K562 (cell line): ENCODE results near the gene TNFRSF11A. TPM values are rescaled to one million over a fixed set of nuclear protein-coding genes. Genes with fewer than 3 reads are reported as not detected.

ENCODE experiments used
- ATAC-seq: fragments of 200-7000 bp; cut with Tn5 transposase; 3 replicates; pipeline ENCODE4 v1.9.1; 2020; ENCODE audit warnings: moderate library complexity
- BruUV-seq: library from RNA; stranded (reverse); fragments of 400-500 nt; replicated peaks from 2 replicates; lab custom pipeline; 2021; lab: Mats Ljungman, UMichigan
- CTCF ChIA-PET: fragments of 300-600 bp; formaldehyde crosslinking; extraction: SDS; loops from one replicate; lab custom pipeline; 2021; ENCODE audit warnings: low intra/inter-chr PET ratio; lab: Yijun Ruan, JAX
- POLR2A ChIA-PET: fragments of 300-600, 350-650 bp; sonication (Branson Sonifier 250); formaldehyde crosslinking; extraction: SDS; loops from one replicate; lab custom pipeline; 2021; ENCODE audit warnings: antibody characterized with exemption, inconsistent platforms; lab: Yijun Ruan, JAX
- DNase-seq, 4 experiments: peaks; one replicate each; pipeline versions ENCODE4 v3.0.0 to v3.0.0-alpha.2; 2011 to 2018; ENCODE audit warnings: low spot score in 3 of 4, mixed read lengths in 3 of 4; ENCODE audit errors: extremely low read depth in 1 of 4
- FAIRE-seq: peaks from 2 replicates; lab custom pipeline; 2011; peaks lifted over from hg19 to GRCh38; lab: Jason Lieb, UNC
- H2AFZ ChIP-seq: 2 replicates; pipeline ENCODE4 v1.6.0; 2011; ENCODE audit warnings: low read depth, low read length, control low read depth, inconsistent platforms
- H3K27ac ChIP-seq: fragments of 200-600 bp; 3 replicates; pipeline ENCODE4 v1.8.0; 2011; ENCODE audit warnings: low read depth, mild to moderate bottlenecking, control low read depth, inconsistent platforms, low read length, moderate library complexity, mixed read lengths; ENCODE audit errors: extremely low read depth
- H3K27me3 ChIP-seq, 2 experiments: fragments of 300-600 bp in 1 of 2; 2 replicates in 1 of 2; 3 replicates in 1 of 2; pipeline versions ENCODE4 v1.6.0 to v1.8.0; 2011; ENCODE audit warnings: inconsistent platforms in 2 of 2, low read length in 2 of 2, mild to moderate bottlenecking in 1 of 2, mixed read lengths in 1 of 2, moderate library complexity in 1 of 2; ENCODE audit not compliant: control insufficient read depth in 2 of 2, insufficient read depth in 2 of 2
- H3K36me3 ChIP-seq: fragments of 300-600 bp; 3 replicates; pipeline ENCODE4 v1.8.0; 2011; ENCODE audit warnings: mild to moderate bottlenecking, low read length, inconsistent platforms; ENCODE audit not compliant: control insufficient read depth, insufficient read depth
- H3K4me1 ChIP-seq, 2 experiments: fragments of 200-600 bp in 1 of 2; replicated peaks in 1 of 2; 2 replicates in 1 of 2; 3 replicates in 1 of 2; pipeline versions ENCODE4 v1.5.1 to v1.8.0; 2011; ENCODE audit warnings: inconsistent platforms in 2 of 2, low read length in 2 of 2, mild to moderate bottlenecking in 1 of 2, mixed read lengths in 1 of 2, moderate library complexity in 1 of 2; ENCODE audit not compliant: control insufficient read depth in 2 of 2, insufficient read depth in 2 of 2
- H3K4me2 ChIP-seq: 2 replicates; pipeline ENCODE4 v1.6.1; 2011; ENCODE audit warnings: low read length, control low read depth, inconsistent platforms, mixed read lengths; ENCODE audit not compliant: insufficient read depth
- H3K4me3 ChIP-seq: fragments of 200-600 bp; sonication (generic), shearing (Covaris generic); 2 replicates; pipeline ENCODE4 v1.5.1; 2016; ENCODE audit warnings: control low read depth, inconsistent platforms
- H3K79me2 ChIP-seq: fragments of 200-600 bp; 3 replicates; pipeline ENCODE4 v1.8.0; 2011; ENCODE audit warnings: low read length, inconsistent platforms; ENCODE audit not compliant: control insufficient read depth, insufficient read depth
- H3K9ac ChIP-seq, 2 experiments: 2 replicates each; pipeline versions ENCODE4 v1.6.0 to v1.6.1; 2011; ENCODE audit warnings: low read depth in 2 of 2, low read length in 2 of 2, control low read depth in 1 of 2, inconsistent platforms in 1 of 2, mild to moderate bottlenecking in 1 of 2, mixed read lengths in 1 of 2; ENCODE audit not compliant: insufficient read depth in 1 of 2
- H3K9me1 ChIP-seq: one replicate; pipeline ENCODE4 v1.6.0; 2011; ENCODE audit warnings: inconsistent platforms, mild to moderate bottlenecking, low read length, moderate library complexity; ENCODE audit not compliant: control insufficient read depth, insufficient read depth
- H3K9me3 ChIP-seq: replicated peaks from 2 replicates; pipeline ENCODE4 v1.5.1; 2011; ENCODE audit warnings: low read depth, low read length, inconsistent platforms; ENCODE audit not compliant: control insufficient read depth, insufficient read depth
- H4K20me1 ChIP-seq: replicated peaks from 2 replicates; pipeline ENCODE4 v1.6.1; 2011; ENCODE audit warnings: low read length, inconsistent platforms, mixed read lengths; ENCODE audit not compliant: control insufficient read depth, insufficient read depth
- BCOR ChIP-seq: fragments of 450-650 bp; IDR thresholded peaks from 2 replicates; pipeline ENCODE4 v1.6.1; 2016
- NR2F6 ChIP-seq: fragments of 450-650 bp; formaldehyde crosslinking; IDR thresholded peaks from 2 replicates; pipeline ENCODE4 v1.4.0; 2020; ENCODE audit warnings: mild to moderate bottlenecking
- POLR2AphosphoS2 ChIP-seq: IDR thresholded peaks from 2 replicates; pipeline ENCODE4 v1.6.1; 2012; ENCODE audit warnings: low read length, improper control_type of control experiment
- RFX1 ChIP-seq: fragments of 450-650 bp; IDR thresholded peaks from 2 replicates; pipeline ENCODE4 v1.6.1; 2016; ENCODE audit warnings: mild to moderate bottlenecking, moderate library complexity
- SMARCE1 ChIP-seq: fragments of 450-650 bp; IDR thresholded peaks from 2 replicates; pipeline ENCODE4 v1.7.1; 2016; ENCODE audit warnings: mild to moderate bottlenecking
- WGBS: fragments of 100-300 bp; shearing (Covaris generic); methylation state at CpG from one replicate; pipeline ENCODE4 v1.1.6; 2016; ENCODE audit warnings: low coverage, mixed read lengths; ENCODE audit not compliant: insufficient coverage; ENCODE audit errors: missing lambda C conversion rate; 5-methylcytosine and 5-hydroxymethylcytosine counted together
- in situ Hi-C: fragments of 300-500 bp; cut with MboI; formaldehyde crosslinking; loops from 4 replicates; pipeline ENCODE4 v1.15.0; 2018; ENCODE audit warnings: inconsistent platforms, mixed read lengths
- intact Hi-C: fragments of 100-400 bp; cut with micrococcal nuclease; formaldehyde crosslinking; loops from 2 replicates; pipeline ENCODE4 v1.14.2; 2022
- polyA plus RNA-seq, 8 experiments: library from polyadenylated mRNA; depleted of rRNA in 4 of 8; stranded (reverse) in 5 of 8; unstranded in 3 of 8; fragments of >200 nt; fragmentation: Nextera tagmentation in 2 of 8; fragmentation: Illumina TruSeq in 1 of 8; extraction: Ambion mirVana in 2 of 8; extraction: Trizol in 1 of 8; gene quantifications; 2 replicates each; pipeline versions ENCODE4 v1.2.1 to v1.2.3, GENCODE V29; 2011 to 2014; ENCODE audit warnings: inconsistent platforms in 1 of 8, missing spikeins in 1 of 8
- total RNA-seq, 7 experiments: library from RNA; depleted of rRNA in 6 of 7; stranded (reverse); fragments of >200 nt in 6 of 7; fragmentation: Illumina TruSeq in 2 of 7; extraction: Trizol in 2 of 7; gene quantifications; 2 replicates each; pipeline versions ENCODE4 v1.2.1 to v1.2.3, GENCODE V29; 2011 to 2021; ENCODE audit warnings: low replicate concordance in 1 of 7
- TF ChIP-seq, protein P1 (sequence below), 2 experiments: fragments of 450-650 bp in 1 of 2; IDR thresholded peaks; 2 replicates each; pipeline ENCODE4 v1.6.1; 2011 to 2017; ENCODE audit warnings: low read depth in 2 of 2, antibody characterized with exemption in 1 of 2, borderline replicate concordance in 1 of 2, low read length in 1 of 2, mild to moderate bottlenecking in 1 of 2, mixed read lengths in 1 of 2; ENCODE audit not compliant: control insufficient read depth in 1 of 2

Gene TNFRSF11A
- total and polyA plus RNA-seq, 9 of the 15 experiments (the other 6 are each of a cell fraction or from before 2014, with no cell fraction given) = 0.03 to 0.06 (median 0.04) TPM; not detected in 6

DNA sequence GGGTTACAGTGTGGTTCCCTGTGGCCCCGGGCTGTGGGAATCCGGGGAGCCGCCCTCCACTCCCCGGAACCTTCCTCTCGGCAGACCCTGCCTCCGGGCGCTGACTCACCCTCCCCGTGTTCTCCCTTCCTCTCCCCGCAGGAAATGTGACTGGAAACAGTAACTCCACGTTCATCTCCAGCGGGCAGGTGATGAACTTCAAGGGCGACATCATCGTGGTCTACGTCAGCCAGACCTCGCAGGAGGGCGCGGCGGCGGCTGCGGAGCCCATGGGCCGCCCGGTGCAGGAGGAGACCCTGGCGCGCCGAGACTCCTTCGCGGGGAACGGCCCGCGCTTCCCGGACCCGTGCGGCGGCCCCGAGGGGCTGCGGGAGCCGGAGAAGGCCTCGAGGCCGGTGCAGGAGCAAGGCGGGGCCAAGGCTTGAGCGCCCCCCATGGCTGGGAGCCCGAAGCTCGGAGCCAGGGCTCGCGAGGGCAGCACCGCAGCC lies 59.5 kb downstream of the TNFRSF11A start:
- no peaks in the 10 kb centered on the region for H4K20me1 ChIP-seq
- H3K36me3 ChIP-seq = no peaks in the 10 kb centered on the region
- no peak for FAIRE-seq
- TF ChIP-seq, protein P1, sequence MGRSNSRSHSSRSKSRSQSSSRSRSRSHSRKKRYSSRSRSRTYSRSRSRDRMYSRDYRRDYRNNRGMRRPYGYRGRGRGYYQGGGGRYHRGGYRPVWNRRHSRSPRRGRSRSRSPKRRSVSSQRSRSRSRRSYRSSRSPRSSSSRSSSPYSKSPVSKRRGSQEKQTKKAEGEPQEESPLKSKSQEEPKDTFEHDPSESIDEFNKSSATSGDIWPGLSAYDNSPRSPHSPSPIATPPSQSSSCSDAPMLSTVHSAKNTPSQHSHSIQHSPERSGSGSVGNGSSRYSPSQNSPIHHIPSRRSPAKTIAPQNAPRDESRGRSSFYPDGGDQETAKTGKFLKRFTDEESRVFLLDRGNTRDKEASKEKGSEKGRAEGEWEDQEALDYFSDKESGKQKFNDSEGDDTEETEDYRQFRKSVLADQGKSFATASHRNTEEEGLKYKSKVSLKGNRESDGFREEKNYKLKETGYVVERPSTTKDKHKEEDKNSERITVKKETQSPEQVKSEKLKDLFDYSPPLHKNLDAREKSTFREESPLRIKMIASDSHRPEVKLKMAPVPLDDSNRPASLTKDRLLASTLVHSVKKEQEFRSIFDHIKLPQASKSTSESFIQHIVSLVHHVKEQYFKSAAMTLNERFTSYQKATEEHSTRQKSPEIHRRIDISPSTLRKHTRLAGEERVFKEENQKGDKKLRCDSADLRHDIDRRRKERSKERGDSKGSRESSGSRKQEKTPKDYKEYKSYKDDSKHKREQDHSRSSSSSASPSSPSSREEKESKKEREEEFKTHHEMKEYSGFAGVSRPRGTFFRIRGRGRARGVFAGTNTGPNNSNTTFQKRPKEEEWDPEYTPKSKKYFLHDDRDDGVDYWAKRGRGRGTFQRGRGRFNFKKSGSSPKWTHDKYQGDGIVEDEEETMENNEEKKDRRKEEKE (IDR thresholded peaks at IDR 0.05; ENCODE audit: borderline replicate concordance in 1 of 2, control insufficient read depth in 1 of 2, low read depth in 2 of 2, low read length in 1 of 2) = no peak
- TF ChIP-seq RFX1 (no peak), BCOR (no peak), SMARCE1 (no peak), POLR2AphosphoS2 (no peak), NR2F6 (CRISPR knock-in tag) (no peak)
- no peaks in the 10 kb centered on the region for H3K9me3 ChIP-seq
- in situ Hi-C loops (no loop called here), intact Hi-C loops (no loop called here)
- ChIA-PET CTCF (no interaction called here), POLR2A (no interaction called here)
- H3K79me2 ChIP-seq = no peaks in the 10 kb centered on the region
- H3K27ac ChIP-seq = no peak overlapping the region
- ATAC-seq = no peak
- H3K4me3 ChIP-seq = no peak overlapping the region
- no peak overlapping the region for H3K9ac ChIP-seq
- H3K27me3 ChIP-seq = no peaks in the 10 kb centered on the region
- no peaks in the 10 kb centered on the region for H3K9me1 ChIP-seq
- H3K4me2 ChIP-seq = no peak overlapping the region
- no peak overlapping the region for H2AFZ ChIP-seq
- WGBS = 84% methylated on average over 24 of the region's 46 CpGs
- H3K4me1 ChIP-seq = peaks cover 0 to 14% of the 10 kb centered on the region in 2 experiments; a peak in 4 of 5 replicates
- no TSS peak for BruUV-seq
- DNase-seq = no peak
